Dermis microvascular lymphatic vessel endothelial cell (primary cell): Measurements from ENCODE around the gene NXNL2. TPM values are rescaled to one million over a fixed set of nuclear protein-coding genes. Genes with fewer than 3 reads are reported as not detected.
A peak's percentile ranks its signal among the peaks of the same experiment; 100 is the strongest.

Source experiments
- DNase-seq, 2 donors: peaks; one replicate each; pipeline versions ENCODE4 v3.0.0 to v3.0.0-alpha.2; 2010; ENCODE audit warnings: low read depth in 2 of 2
- total RNA-seq: library from RNA; depleted of rRNA; stranded (reverse); fragments of >200 nt; gene quantifications from 2 replicates; pipeline ENCODE4 v1.2.1, GENCODE V29; 2014

The NXNL2 gene
- total RNA-seq, 1 donor from 2014 or later: 0.13 TPM

- DNase-seq: peak; percentile 25 to 63
These were observed 43.4 kb downstream of the NXNL2 start for GRCh38 chr9:88578121-88579049.

GRCh38 chr9:88579050-88579715 lies 44.2 kb downstream of the NXNL2 start:
- no peak for DNase-seq

DNA sequence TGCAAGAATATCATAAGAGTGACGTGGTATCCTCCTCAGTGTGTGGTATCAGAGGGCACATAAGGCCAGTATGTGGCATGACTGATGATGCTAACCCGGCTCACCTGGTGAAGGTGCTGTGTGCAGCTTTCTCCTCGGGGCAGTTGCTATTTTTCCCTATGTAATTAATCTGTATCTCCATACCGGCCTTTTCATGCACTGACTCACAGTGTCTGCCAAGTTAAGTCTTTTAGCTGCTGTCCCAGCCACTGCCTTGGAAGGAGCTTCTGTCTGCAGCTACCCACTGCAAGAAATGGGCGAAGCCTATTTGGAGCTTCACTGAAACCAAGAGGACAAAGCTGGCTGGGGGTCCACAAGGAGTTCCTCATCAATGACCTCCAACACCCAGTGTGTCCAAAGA lies 46.0 kb downstream of the NXNL2 start:
- DNase-seq: no peak

GRCh38 chr9:88583901-88584596 lies 49.1 kb downstream of the NXNL2 start:
- peak in 1 of 2 donors; percentile 27 for DNase-seq

DNA sequence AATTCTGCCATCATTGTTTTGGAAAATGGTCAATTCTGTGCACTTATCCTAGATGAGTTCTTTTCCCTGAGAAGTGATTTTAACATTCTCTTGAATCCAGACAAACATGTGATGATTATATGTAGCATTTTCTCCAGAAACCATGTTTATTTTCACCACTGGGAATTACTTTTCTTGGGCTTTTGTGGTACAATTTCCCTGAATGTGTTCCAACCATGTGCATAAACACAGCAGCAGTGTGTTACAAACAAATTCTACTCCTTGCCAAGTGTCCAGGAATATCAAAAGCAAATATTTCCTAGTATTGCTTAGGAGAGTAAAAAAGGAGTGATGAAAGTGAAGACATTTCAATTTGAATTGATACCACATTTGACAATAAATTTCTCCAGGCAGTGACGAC lies 50.4 kb downstream of the NXNL2 start:
- no peak for DNase-seq

GRCh38 chr9:88586452-88586851 lies 51.5 kb downstream of the NXNL2 start:
- DNase-seq: no peak

- no peak for DNase-seq
These were observed 52.2 kb downstream of the NXNL2 start for GRCh38 chr9:88587182-88587581.

DNA sequence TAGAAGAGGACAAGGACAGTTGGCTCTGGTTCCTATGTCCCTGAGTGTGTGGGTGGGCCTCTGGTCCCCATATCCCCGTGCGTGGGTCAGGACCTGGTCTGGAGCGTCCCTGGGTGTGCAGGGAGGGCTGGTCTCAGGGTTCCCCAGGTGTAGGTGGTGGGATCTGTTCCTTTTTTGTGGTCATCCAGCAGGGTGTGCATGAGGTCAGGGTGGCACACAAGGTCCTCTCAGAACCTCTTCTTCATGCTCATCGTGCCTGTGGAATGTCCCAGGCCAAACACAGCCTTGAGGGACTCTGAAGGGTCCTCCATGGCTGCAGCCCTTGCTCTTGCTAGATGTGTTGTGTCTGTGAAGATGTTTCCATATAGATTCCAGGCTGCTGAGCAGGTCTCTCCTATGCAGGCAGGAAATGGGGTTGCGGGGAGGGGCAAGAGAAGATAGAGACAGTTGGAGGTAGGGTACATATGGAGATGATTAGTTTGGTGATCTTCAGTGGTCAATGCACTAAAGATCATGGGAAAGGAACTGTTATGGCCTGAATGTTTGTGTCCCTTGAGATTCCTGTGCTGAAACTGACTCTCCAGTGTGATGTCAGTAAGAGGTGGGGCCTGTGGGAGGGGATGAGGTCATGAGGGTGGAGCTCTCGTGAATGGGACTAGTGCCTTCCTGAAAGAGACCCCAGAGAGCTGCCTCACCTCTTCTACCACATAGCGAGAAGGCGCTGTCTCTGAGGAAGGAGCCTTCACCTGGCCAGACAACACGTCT lies 53.1 kb downstream of the NXNL2 start:
- DNase-seq: no peak

DNA sequence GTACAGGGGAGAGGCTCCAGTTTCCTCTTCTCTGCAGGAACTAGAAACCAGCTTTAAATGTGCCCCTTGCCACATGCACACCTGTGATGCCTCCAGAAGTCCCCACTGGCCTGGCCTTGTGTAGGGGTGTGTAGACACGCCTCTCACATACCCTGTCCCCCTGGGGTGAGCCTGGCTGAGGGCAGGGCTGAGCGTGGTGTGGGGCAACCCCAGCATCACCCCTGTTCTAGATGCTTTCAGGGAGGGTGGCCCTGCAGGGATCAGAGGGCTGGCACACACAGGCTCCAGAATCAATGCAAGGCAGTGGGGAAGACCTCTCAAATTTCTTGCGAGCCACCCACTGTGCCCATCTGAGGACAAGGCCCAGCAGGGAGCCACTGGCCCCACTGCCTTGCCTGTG lies 54.7 kb downstream of the NXNL2 start:
- no peak for DNase-seq

DNA sequence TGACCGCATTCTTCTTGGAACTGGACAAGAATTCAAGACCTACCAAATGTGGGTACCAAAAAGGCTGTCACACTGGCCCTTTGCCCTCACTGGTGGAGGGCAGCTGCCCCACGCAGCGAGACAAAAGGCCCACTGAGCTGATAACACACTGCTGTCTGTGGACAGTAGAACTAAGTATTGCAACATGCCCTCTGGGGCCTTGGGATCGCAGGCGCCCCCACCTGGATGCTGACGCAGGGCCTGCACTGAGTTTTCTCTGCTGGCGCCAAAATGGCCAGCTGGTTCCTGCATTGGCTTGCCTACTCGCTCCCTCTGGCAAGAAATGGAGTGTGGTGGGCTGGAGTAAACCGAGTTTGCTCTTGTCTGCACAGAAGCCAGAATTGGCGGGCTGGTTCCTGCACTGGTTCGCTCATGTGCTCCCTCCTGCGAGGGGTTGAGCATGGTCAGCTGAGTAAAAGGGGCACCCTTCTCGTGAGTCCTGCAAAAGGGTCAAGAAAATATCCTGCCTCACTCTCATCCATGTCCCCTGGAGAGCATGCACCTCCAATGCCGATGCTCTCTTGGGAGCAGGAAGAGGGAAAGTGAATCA lies 55.7 kb downstream of the NXNL2 start:
- DNase-seq: no peak

DNA sequence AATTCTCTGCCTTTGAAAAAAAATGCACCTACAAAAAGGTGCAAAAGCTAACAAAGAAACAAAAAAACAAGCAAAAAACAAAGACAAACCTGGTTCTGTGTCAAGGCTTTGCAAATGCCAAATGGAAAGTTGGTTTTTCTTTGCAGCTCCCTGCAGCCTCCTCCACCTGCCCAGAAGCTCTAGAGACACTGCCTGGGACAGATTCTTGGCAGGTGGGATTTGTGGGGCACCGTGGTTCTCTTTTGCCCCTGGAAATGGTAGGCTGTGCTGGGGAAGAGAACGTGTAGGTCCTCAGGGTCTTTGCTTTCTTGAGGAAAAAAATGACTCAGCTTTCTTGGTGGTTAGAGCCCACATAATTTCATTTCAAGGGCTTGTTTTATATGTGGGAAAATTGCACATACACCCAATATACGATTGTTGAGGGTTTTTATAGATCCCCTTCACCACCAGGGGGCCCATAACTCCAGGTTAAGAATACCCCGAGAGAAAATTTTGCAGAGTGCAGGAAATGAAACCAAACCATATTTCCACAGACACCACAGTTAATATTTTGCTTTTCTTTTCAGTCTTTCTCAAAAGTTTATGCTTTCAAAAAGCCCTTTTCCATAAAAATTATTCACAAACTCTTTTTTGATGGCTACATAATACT lies 58.7 kb downstream of the NXNL2 start:
- DNase-seq: peak; percentile 33 to 55

Other genes starting within 250 kb of the NXNL2 start
- gene SPIN1, start 146.7 kb upstream of the NXNL2 start, total RNA-seq: 48.0 and 69.2 TPM in 2 replicates